Measurements from ENCODE around the gene OLFML1. TPM values are rescaled to one million over a fixed set of nuclear protein-coding genes. Genes with fewer than 3 reads are reported as not detected.

OLFML1 gene
- total and polyA plus RNA-seq, 2 of the 8 experiments (the other 6 are each of a cell fraction or from before 2014, with no cell fraction given), result 0.24 TPM; not detected in 1

DNA sequence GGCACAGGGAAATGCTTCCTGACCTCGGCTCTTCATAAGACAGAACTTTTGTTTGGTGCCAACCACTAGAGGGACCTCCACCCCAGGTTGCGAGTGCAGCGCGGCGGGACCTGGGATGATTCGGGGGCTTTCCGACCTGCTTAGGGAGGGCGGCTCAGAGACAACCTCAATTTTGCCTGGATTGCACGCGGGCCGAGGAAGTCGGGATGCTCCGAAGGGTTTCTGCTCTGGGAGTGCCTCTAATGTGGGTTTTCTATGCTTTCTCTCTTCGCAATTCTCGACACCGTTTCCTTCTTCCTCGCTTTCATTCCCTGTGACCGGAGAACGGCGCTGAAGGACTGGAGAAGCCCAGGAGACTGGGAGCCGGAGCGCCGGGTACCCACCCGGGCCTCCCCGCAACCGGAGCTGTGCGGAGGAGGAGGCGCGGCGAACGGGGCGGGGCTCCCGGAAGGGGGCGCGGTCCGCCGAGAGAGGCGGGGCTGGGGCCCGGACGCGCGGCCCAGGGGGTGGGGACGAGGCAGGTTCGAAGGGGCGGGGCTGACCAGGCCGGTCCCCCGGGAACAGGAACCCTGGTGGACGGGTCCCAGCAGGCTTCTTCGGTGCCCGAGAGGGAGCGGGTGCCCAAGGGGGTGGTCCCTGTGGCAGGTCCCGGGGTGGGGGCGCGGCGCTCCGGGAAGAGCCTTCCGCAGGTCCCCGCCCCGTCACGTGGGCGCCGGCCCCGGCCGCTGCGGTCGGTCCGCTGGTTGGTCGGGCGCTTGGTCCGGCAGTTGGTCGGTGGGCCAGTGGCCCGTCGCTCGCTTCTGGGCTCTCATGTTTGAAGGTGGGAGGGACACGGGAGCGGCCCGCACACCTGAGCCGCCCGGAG lies 28.2 kb downstream of the OLFML1 start, which contains the start of gene PPFIBP2 (continued):
- TF ChIP-seq PHF8 (conservative IDR thresholded peaks at IDR 0.05; ENCODE audit: low read depth, low read length) (peak; percentile 43), TEAD4 (IDR thresholded peaks at IDR 0.05; ENCODE audit: low read depth, low read length) (no peak), POLR2AphosphoS5 (IDR thresholded peaks at IDR 0.05; ENCODE audit: low read depth, low read length) (no peak), GABPA (IDR thresholded peaks at IDR 0.05; ENCODE audit: borderline replicate concordance, insufficient read depth, low read length) (no peak), RXRA (IDR thresholded peaks at IDR 0.05; ENCODE audit: insufficient read depth, low read depth, low read length) (no peak), RNF2 (IDR thresholded peaks at IDR 0.05; ENCODE audit: borderline replicate concordance, low read depth, low read length, missing control alignments, poor library complexity, severe bottlenecking) (no peak), EZH2 (IDR thresholded peaks at IDR 0.05; ENCODE audit: low read depth, low read length, severe bottlenecking) (no peak), SRF (IDR thresholded peaks at IDR 0.05; ENCODE audit: low read depth, low read length) (no peak), SIN3A (conservative IDR thresholded peaks at IDR 0.05 in 1 of 2, IDR thresholded peaks at IDR 0.05 in 1 of 2; ENCODE audit: low read depth in 1 of 2, low read length in 2 of 2) (0 out of 4 replicates have a peak, but pooled peaks of 1 of the 2 experiments have one; percentile 15), JUN (IDR thresholded peaks at IDR 0.05; ENCODE audit: low read depth, low read length) (no peak), SP2 (IDR thresholded peaks at IDR 0.05; ENCODE audit: low read length) (no peak), CHD2 (IDR thresholded peaks at IDR 0.05; ENCODE audit: low read length) (no peak), RAD21 (IDR thresholded peaks at IDR 0.05 in 1 of 2, conservative IDR thresholded peaks at IDR 0.05 in 1 of 2; ENCODE audit: low read depth in 2 of 2, low read length in 2 of 2) (peak; percentile 63 to 73)
- TF ChIP-seq, protein P1, sequence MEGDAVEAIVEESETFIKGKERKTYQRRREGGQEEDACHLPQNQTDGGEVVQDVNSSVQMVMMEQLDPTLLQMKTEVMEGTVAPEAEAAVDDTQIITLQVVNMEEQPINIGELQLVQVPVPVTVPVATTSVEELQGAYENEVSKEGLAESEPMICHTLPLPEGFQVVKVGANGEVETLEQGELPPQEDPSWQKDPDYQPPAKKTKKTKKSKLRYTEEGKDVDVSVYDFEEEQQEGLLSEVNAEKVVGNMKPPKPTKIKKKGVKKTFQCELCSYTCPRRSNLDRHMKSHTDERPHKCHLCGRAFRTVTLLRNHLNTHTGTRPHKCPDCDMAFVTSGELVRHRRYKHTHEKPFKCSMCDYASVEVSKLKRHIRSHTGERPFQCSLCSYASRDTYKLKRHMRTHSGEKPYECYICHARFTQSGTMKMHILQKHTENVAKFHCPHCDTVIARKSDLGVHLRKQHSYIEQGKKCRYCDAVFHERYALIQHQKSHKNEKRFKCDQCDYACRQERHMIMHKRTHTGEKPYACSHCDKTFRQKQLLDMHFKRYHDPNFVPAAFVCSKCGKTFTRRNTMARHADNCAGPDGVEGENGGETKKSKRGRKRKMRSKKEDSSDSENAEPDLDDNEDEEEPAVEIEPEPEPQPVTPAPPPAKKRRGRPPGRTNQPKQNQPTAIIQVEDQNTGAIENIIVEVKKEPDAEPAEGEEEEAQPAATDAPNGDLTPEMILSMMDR (IDR thresholded peaks at IDR 0.05; ENCODE audit: control extremely low read depth in 1 of 3, insufficient read depth in 1 of 3, low read depth in 1 of 3, low read length in 3 of 3), result peak; percentile 51 to 69 (median 65)
- TF ChIP-seq, protein P2, sequence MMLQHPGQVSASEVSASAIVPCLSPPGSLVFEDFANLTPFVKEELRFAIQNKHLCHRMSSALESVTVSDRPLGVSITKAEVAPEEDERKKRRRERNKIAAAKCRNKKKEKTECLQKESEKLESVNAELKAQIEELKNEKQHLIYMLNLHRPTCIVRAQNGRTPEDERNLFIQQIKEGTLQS (IDR thresholded peaks at IDR 0.05; ENCODE audit: insufficient read depth, low read depth, low read length), result peak; percentile 63; the same call in 1 of the 2 replicates
- TF ChIP-seq, protein P3, sequence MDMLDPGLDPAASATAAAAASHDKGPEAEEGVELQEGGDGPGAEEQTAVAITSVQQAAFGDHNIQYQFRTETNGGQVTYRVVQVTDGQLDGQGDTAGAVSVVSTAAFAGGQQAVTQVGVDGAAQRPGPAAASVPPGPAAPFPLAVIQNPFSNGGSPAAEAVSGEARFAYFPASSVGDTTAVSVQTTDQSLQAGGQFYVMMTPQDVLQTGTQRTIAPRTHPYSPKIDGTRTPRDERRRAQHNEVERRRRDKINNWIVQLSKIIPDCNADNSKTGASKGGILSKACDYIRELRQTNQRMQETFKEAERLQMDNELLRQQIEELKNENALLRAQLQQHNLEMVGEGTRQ (IDR thresholded peaks at IDR 0.05; ENCODE audit: low read length), result peak; percentile 85
